Fibroblast of peridontal ligament (primary cell): ENCODE measurements around the gene TOP1.
A peak's percentile ranks its signal among the peaks of the same experiment; 100 is the strongest.
"Not testable (repeated sequence)": the region's sequence is repeated elsewhere in the genome, so short reads cannot be mapped to it uniquely, and the experiment has no call there.

Source experiments
- DNase-seq: peaks from one replicate; pipeline ENCODE4 v3.0.0-alpha.2; 2010; ENCODE audit errors: extremely low read depth

Gene TOP1

DNA sequence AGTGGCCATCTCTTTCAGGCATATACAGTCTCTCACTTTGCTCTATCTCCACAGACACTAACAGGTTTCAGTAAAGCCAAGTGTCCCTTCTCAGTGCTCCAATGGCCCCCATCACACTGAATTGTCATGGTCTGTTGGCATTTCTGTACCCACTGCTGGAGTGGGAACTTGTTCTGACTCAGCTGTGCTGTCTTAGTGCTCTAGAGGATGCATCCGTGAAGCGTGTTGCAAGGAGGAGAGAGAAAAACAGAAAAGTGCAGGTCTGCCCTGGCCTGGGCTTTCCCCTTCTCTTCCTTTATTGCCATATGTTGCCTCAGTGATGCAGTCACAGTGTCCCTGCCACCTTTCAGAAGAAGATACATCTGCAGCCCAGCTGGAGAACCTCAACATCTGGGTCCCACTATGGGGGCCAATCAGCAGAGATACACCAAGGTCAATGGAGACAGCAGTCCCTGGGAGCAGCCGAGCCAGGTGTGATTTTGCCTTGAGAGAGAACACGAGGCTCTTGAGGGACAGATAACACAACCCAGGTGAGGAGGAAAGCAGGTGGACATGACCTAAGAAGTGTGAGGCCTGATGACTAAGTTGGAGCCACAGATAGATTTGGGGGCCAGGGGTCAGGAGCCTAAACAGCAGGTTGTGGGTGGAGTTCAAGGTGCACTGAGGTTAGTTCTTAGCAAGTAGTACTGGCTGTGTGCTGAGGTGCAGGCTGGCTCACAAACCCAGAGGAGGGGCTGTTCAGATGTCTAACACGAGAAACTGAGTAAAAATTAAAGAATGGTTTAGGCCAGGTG, 103.2 kb downstream of the TOP1 start:
- no peak for DNase-seq

- not testable (repeated sequence) for DNase-seq
Observed at GRCh38 chr20:41132388-41132775, 103.8 kb downstream of the TOP1 start.

DNA sequence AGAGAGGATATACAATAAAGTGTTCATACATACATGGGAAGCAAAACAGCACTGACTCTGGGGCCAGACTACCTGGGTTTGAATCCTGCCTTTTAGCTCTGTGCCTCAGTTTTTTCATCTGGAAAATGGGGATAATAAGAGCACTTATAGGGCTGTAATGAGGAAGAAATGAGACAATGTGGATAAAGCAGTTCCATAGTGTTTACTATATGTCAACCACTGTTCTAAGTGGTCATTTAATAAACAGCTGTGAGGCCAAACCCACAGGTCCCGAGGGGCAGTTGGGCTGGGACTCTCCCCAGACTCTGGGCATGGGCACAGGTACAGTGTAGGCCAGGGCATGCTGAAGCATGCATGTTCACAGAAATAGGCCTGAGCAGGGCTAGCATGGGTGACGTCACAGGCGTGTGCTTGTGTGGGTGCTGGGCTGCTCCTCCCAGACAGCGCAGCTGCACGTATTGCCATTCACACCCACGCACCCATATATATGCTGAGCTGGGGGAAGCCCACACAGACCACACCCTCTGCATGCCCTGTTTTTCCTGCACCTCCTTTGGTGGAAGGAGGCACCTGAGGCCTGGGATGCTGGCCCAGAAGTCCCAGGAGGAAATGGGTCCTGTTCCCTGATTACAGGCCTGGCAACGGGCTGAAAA, 105.2 kb downstream of the TOP1 start:
- DNase-seq, result no peak

- DNase-seq, result no peak
Observed at GRCh38 chr20:41134362-41135186, 106.0 kb downstream of the TOP1 start.

GRCh38 chr20:41135187-41135887, 106.7 kb downstream of the TOP1 start:
- peak; percentile 8 for DNase-seq

DNA sequence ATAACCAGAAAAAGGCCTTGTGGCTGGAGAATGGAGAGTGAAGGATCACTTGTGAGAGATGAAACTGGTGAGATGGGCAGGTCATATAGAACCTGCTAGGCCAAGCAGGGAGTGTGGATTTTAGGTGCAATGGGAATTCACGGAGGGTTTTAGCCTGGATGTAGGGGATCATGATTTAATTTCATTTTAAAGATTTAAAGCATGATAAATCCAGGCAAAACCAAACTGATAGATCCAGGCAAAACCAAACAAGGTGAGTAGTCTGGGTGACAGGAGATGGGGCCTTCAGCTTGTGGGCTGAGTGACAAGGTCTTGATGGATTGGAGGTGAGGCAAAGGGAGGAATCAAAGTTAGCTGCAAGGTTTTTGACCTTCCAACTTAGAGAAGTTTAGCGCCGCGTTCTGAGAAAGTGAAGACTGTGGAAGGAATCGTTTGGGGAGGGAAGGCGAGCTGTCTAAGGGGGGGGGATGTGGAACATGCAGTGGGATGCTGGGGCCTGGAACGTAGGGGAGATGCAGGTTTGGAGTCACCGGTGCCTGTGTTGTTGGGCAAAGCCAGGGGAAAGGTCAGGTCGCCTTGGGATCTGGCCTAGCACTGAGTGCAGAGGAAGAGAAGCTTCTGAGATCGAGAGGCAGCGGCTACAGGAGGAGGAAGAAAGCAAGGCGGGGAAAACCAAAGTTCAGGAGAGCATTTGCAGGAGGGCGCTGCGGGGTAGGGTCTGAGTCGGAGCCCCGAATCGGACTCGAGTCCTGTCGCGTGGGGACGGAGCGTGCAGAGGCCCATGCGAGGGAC, 107.5 kb downstream of the TOP1 start:
- no peak for DNase-seq

DNA sequence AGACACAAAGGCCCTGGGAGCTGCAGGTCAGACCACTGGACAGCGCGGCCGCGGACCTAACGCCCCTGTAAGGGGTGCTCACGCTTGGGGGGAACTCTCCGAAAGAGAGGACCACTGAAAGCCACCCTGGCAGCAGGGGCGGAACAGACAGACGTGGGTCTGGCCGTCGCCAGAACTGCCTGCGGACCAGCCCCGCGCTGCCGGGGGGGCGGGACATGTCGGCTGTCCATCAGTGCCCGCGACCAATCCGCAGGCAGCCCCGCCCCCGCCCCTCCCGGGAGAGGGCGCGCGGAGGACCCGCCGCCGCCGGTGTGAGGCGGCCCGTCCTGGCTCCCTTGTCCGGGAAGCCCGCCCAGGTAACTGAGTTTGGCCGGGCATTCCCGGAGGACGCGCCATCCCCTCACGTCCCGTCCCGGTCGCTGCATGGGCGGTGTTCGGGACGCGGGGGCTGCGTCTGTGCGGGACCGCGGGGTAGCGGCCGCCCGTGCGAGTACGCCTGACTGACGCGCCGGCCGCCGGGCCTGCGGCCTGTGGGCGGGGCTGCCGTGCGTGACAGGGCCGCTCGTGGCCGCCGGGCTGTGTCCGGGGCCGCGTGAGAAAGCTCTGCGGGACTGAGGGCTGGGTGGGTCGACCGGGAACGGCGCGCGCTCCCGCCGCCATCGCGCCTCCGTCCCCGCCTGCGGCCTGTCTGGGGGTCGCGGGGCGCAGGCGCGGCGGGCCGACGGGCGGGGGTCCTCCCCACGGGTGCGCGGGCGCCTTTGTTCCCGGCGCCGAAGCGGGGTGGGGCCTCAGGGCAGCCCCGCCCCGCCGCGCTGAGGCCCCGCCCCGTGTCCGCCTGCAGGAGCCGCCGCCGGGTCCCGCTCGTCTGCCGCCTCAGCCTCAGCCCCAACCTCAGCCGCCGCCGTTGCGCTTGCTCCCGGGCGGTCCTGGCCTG, 108.3 kb downstream of the TOP1 start, which contains the start of gene PLCG1:
TSS of gene PLCG1 (plus strand) at position 864 of the 934 bp plus-strand sequence. CDS start 99 bp downstream, outside the sequence.
- DNase-seq, result peak; percentile 60

DNA sequence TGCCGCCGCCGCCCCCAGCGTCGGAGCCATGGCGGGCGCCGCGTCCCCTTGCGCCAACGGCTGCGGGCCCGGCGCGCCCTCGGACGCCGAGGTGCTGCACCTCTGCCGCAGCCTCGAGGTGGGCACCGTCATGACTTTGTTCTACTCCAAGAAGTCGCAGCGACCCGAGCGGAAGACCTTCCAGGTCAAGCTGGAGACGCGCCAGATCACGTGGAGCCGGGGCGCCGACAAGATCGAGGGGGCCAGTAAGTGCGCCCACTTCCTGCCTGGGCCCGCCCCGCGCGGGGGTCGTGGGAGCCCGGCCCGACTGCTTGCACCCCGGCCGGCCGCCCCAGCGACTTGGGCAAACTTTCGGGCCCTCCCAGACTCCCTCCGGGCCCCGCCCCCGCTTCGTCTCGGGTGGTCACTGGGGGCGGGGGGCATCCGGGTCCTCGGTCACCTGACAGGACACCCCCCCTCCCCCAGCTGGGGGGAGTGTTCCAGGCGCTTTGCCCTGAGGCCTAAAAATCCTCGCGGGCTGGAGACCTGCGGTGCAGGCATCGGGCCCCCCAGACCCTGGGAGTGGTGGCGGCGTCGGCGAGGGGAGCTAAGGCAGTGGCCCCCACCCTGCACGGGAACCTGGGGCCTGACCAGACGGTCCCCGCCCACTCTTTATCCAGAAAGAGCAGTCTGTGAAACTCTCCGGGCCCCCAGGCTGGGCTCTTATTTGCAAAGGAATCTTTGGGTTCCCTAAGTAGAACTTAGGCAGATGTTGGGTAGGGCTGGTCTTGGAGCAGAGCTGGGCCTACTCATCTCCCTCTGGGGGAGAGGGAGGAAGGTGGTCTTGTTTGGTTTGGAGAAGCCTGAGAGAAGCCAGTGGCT, 109.2 kb downstream of the TOP1 start:
- peak; percentile 41 for DNase-seq

DNA sequence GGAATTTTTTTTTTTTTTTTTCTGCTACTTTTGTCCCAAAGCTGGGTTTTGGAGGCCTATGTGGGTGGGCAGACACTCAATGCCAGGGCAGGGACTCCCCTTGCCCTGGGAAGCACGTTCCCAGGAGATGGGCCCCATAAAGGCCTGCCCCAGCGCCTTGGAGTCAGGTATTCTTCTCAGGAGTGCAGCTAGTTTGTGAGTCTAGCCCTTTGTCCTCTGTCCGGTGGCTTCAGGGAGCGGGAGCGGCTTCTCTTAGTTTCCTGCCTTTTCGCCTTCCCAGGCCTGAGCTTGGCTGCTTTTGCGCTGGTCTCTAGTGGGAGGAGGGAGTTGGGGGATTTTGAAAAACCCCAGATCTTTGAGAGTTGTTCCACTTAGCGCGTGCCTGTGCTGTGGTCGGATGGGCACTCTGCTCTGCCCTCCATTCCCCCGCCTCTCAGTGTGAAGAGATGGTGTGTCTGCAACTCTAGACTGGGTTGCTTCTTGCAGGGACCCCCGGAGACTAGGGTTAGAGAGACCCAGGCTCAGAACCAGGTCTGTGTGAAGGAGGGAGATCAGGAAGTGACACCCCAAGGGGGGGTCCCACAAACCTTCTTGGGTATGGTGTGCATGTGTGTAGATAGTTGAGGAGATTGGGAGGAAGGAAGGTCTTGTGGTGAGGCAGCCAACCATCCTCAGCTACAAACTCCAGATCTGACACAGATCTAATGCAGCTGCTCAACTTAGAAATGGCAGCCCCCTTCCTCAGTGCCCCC, 110.0 kb downstream of the TOP1 start:
- DNase-seq, result peak; percentile 18

- DNase-seq, result no peak
Observed at GRCh38 chr20:41139227-41140093, 110.8 kb downstream of the TOP1 start.

- DNase-seq, result no peak
Observed at GRCh38 chr20:41140226-41141133, 111.9 kb downstream of the TOP1 start.

DNA sequence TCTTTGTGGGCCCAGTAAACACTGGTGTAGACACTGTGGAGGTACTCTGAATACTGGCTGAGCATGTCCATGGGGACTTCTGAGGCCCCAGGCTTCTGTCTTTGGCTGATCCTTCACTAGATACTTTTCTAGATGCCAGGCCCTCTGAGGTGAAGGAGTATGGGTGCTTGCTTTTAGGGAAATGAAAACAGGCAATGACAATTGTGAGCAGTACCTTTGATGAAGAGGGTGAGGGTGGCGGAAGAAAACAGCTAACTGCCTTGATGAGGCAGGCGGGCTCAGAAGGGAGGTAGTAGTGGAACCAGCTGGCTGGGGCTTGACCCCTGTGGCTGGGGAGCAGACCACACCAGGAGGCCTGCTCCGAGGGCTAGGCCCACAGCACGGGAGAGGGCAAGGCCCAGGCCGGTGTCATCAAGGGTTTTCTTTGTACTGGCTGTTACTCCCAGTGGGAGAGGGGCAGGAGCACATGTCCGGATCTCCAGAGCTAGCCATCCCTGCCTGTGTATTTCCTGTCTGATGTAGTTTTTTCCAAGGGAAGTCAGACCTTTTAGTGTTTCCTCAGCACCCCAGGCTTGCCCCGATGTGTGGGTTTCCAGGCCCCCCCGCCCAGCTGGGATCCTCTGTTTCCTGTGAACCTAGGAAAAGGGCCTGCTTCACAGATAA, 112.7 kb downstream of the TOP1 start:
- DNase-seq, result peak; percentile 7

GRCh38 chr20:41142245-41142644, 113.6 kb downstream of the TOP1 start:
- DNase-seq, result no peak

GRCh38 chr20:41142919-41143318, 114.3 kb downstream of the TOP1 start:
- no peak for DNase-seq

GRCh38 chr20:41143354-41143753, 114.7 kb downstream of the TOP1 start:
- no peak for DNase-seq
